GM12891 (cell line): ENCODE results near the gene MSI1.

ENCODE experiments used
- POLR2A ChIP-seq: IDR thresholded peaks from 2 replicates; pipeline ENCODE4 v1.6.1; 2011; ENCODE audit warnings: low read depth, low read length, control low read depth
- POLR2AphosphoS5 ChIP-seq: IDR thresholded peaks from 2 replicates; pipeline ENCODE4 v1.6.1; 2011; ENCODE audit warnings: low read depth, low read length, control low read depth
- SPI1 ChIP-seq: IDR thresholded peaks from 2 replicates; pipeline ENCODE4 v1.6.1; 2011; ENCODE audit warnings: low read depth, low read length, control low read depth

DNA sequence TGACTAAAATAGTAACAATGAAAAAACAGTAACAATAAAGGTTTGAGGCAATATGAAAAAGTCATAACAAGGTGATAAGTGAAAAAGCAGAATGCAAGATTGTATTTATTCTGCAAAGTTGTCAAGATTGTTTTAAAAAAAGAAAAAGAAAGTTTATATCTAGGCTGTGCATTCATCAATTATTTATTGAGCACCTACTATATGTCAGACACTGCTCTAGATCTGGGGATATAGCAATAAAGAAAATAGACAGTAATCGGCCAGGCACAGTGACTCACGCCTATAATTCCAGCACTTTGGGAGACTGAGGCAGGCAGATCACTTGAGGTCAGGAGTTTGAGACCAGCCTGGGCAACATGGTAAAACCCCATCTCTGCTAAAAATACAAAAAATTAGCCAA lies 45.2 kb downstream of the MSI1 start:
- TF ChIP-seq POLR2AphosphoS5 (no peak), POLR2A (no peak), SPI1 (no peak)
